Panc1 (cell line): ENCODE data around the gene LPIN2. TPM values are rescaled to one million over a fixed set of nuclear protein-coding genes. Genes with fewer than 3 reads are reported as not detected.

Experiments used
- ATAC-seq: fragments of 200-7000 bp; cut with Tn5 transposase; 2 replicates; pipeline ENCODE4 v1.9.1; 2020; ENCODE audit warnings: mild to moderate bottlenecking, moderate library complexity
- BruUV-seq: library from RNA; stranded (reverse); fragments of 400-500 nt; replicated peaks from 2 replicates; lab custom pipeline; 2021; lab: Mats Ljungman, UMichigan
- CTCF ChIA-PET: fragments of 300-600 bp; sonication (Branson Sonifier 250); formaldehyde crosslinking; loops from one replicate; lab custom pipeline; 2022; ENCODE audit warnings: antibody characterized with exemption; lab: Charles Lee
- POLR2A ChIA-PET: fragments of 300-600 bp; sonication (Branson Sonifier 250); formaldehyde crosslinking; loops from one replicate; lab custom pipeline; 2022; ENCODE audit warnings: antibody characterized with exemption; lab: Charles Lee
- DNase-seq: peaks from one replicate; pipeline ENCODE4 v3.0.0-alpha.2; 2010; ENCODE audit warnings: low read depth, low spot score
- H3K27ac ChIP-seq: 2 replicates; pipeline ENCODE4 v1.5.1; 2011; ENCODE audit warnings: mild to moderate bottlenecking, low read length, inconsistent platforms
- H3K27me3 ChIP-seq: fragments of 200-500 bp; sonication (Bioruptor generic); 2 replicates; pipeline ENCODE4 v1.6.0; 2014; ENCODE audit warnings: low read length, inconsistent platforms; ENCODE audit not compliant: control insufficient read depth, insufficient read depth
- H3K36me3 ChIP-seq: fragments of 200-500 bp; sonication (Bioruptor generic); 2 replicates; pipeline ENCODE4 v1.5.1; 2014; ENCODE audit warnings: inconsistent platforms, mild to moderate bottlenecking, low read length, moderate library complexity; ENCODE audit not compliant: control insufficient read depth, insufficient read depth
- H3K4me1 ChIP-seq: 2 replicates; pipeline ENCODE4 v1.5.1; 2011; ENCODE audit warnings: inconsistent platforms, mild to moderate bottlenecking, low read length, moderate library complexity; ENCODE audit not compliant: control insufficient read depth, insufficient read depth
- H3K4me3 ChIP-seq, 2 experiments: 2 replicates each; pipeline ENCODE4 v1.5.1; 2011 to 2012; ENCODE audit warnings: low read depth in 2 of 2, low read length in 2 of 2, mild to moderate bottlenecking in 2 of 2, inconsistent platforms in 1 of 2, moderate library complexity in 1 of 2
- H3K9me3 ChIP-seq: fragments of 200-500 bp; sonication (Bioruptor generic); 2 replicates; pipeline ENCODE4 v1.5.1; 2014; ENCODE audit warnings: low read depth, mild to moderate bottlenecking, inconsistent platforms, low read length, moderate library complexity; ENCODE audit not compliant: control insufficient read depth, insufficient read depth
- CTCF ChIP-seq: fragments of 450-650 bp; IDR thresholded peaks from 2 replicates; pipeline ENCODE4 v1.5.1; 2017; ENCODE audit warnings: mild to moderate bottlenecking
- POLR2AphosphoS5 ChIP-seq: IDR thresholded peaks from 2 replicates; pipeline ENCODE4 v1.6.1; 2012; ENCODE audit warnings: mild to moderate bottlenecking, low read depth, low read length, moderate library complexity
- REST ChIP-seq, 2 experiments: IDR thresholded peaks; 2 replicates each; pipeline ENCODE4 v1.6.1; 2011 to 2012; ENCODE audit warnings: low read depth in 2 of 2, control low read depth in 1 of 2, low read length in 1 of 2, mild to moderate bottlenecking in 1 of 2, moderate library complexity in 1 of 2; ENCODE audit not compliant: insufficient read depth in 1 of 2
- SIN3A ChIP-seq: IDR thresholded peaks from 2 replicates; pipeline ENCODE4 v1.6.1; 2012; ENCODE audit warnings: low read depth, mild to moderate bottlenecking, low read length, moderate library complexity, borderline replicate concordance; ENCODE audit not compliant: insufficient read depth
- TCF7L2 ChIP-seq: IDR thresholded peaks from 2 replicates; pipeline ENCODE4 v1.6.1; 2011; ENCODE audit warnings: mild to moderate bottlenecking, low read depth, low read length, inconsistent platforms
- in situ Hi-C: cut with HindIII; loops from 2 replicates; pipeline ENCODE4 v1.10.0; 2016; ENCODE audit warnings: low sequenced_read_pairs, low pct_unique_long_range_greater_than_20kb
- intact Hi-C: fragments of 100-400 bp; cut with micrococcal nuclease; formaldehyde crosslinking; loops from one replicate; pipeline ENCODE4 v1.10.0; 2022; ENCODE audit not compliant: unreplicated experiment
- total RNA-seq: library from RNA; stranded (reverse); gene quantifications from one replicate; pipeline ENCODE4 v1.2.1, GENCODE V29; 2021; ENCODE audit not compliant: unreplicated experiment

The LPIN2 gene
- total RNA-seq, 1 experiment from 2014 or later, result 38.3 TPM

- Histone ChIP-seq H3K27me3 (no peaks in the 10 kb centered on the region), H3K9me3 (no peaks in the 10 kb centered on the region), H3K4me3 (no peak overlapping the region), H3K36me3 (no peaks in the 10 kb centered on the region), H3K4me1 (peaks cover 3% of the 10 kb centered on the region; the same call in 1 of the 2 replicates), H3K27ac (no peak overlapping the region)
- no TSS peak for BruUV-seq
- DNase-seq, result no peak
- ATAC-seq, result no peak
- ChIA-PET CTCF (no interaction called here), POLR2A (no interaction called here)
- intact Hi-C loops, result loop anchor here (10.0 kb wide), 1 partner anchor 172 kb away; the partner anchor contains the start of gene MYOM1
- TF ChIP-seq CTCF, result no peak
- no peak for TF ChIP-seq REST (IDR thresholded peaks at IDR 0.05; ENCODE audit: insufficient read depth in 1 of 2, low read depth in 2 of 2, low read length in 1 of 2)
- TF ChIP-seq POLR2AphosphoS5, result no peak
- no peak for TF ChIP-seq TCF7L2
- TF ChIP-seq SIN3A, result no peak
- in situ Hi-C loops, result no loop called here
Observed at GRCh38 chr18:3042379-3042778, 29.4 kb upstream of the LPIN2 start.

GRCh38 chr18:3041843-3042242 is 28.9 kb upstream of the LPIN2 start:
- ChIA-PET POLR2A (no interaction called here), CTCF (no interaction called here)
- no TSS peak for BruUV-seq
- in situ Hi-C loops, result no loop called here
- no peaks in the 10 kb centered on the region for H3K9me3 ChIP-seq
- TF ChIP-seq REST (IDR thresholded peaks at IDR 0.05; ENCODE audit: insufficient read depth in 1 of 2, low read depth in 2 of 2, low read length in 1 of 2), result no peak
- TF ChIP-seq SIN3A, result no peak
- no peak for TF ChIP-seq CTCF
- no peak for TF ChIP-seq TCF7L2
- TF ChIP-seq POLR2AphosphoS5, result no peak
- no peak overlapping the region for H3K27ac ChIP-seq
- intact Hi-C loops, result loop anchor here (10.0 kb wide), 1 partner anchor 173 kb away; the partner anchor contains the start of gene MYOM1
- no peaks in the 10 kb centered on the region for H3K27me3 ChIP-seq
- H3K4me1 ChIP-seq, result peaks cover 5% of the 10 kb centered on the region; the same call in 1 of the 2 replicates
- no peak for DNase-seq
- H3K4me3 ChIP-seq, result no peak overlapping the region
- no peaks in the 10 kb centered on the region for H3K36me3 ChIP-seq
- ATAC-seq, result no peak
